MM.1S (cell line): ENCODE measurements around the gene LIPG.

ENCODE experiments used
- DNase-seq: peaks from one replicate; pipeline ENCODE4 v3.0.0-alpha.2; 2015
- H2AFZ ChIP-seq: fragments of 300-600 bp; sonication (generic); 2 replicates; pipeline ENCODE4 v1.6.0; 2016; ENCODE audit warnings: antibody characterized with exemption, low read length
- H3F3A ChIP-seq: fragments of 300-600 bp; sonication (generic); 2 replicates; pipeline ENCODE4 v1.6.1; 2016; ENCODE audit warnings: mild to moderate bottlenecking, antibody characterized with exemption, low read length, moderate library complexity, mixed read lengths; ENCODE audit not compliant: insufficient read depth
- H3K27ac ChIP-seq: fragments of 300-600 bp; sonication (generic); 2 replicates; pipeline ENCODE4 v1.5.1; 2016; ENCODE audit warnings: mild to moderate bottlenecking, low read length
- H3K27me3 ChIP-seq: fragments of 300-600 bp; sonication (generic); replicated peaks from 2 replicates; pipeline ENCODE4 v1.6.0; 2016; ENCODE audit warnings: low read length; ENCODE audit not compliant: insufficient read depth
- H3K36me3 ChIP-seq: fragments of 300-600 bp; sonication (generic); replicated peaks from 2 replicates; pipeline ENCODE4 v1.6.1; 2016; ENCODE audit warnings: mild to moderate bottlenecking, low read length, mixed read lengths; ENCODE audit not compliant: insufficient read depth
- H3K4me1 ChIP-seq: fragments of 300-600 bp; sonication (generic); 2 replicates; pipeline ENCODE4 v1.6.1; 2016; ENCODE audit warnings: low read length, mixed read lengths
- H3K4me2 ChIP-seq: fragments of 300-600 bp; sonication (generic); 2 replicates; pipeline ENCODE4 v1.6.0; 2016; ENCODE audit warnings: low read depth, low read length
- H3K4me3 ChIP-seq: fragments of 300-600 bp; sonication (generic); 2 replicates; pipeline ENCODE4 v1.5.1; 2016; ENCODE audit warnings: low read length, mixed read lengths
- H3K79me2 ChIP-seq: fragments of 300-600 bp; sonication (generic); 2 replicates; pipeline ENCODE4 v1.6.1; 2016; ENCODE audit warnings: mixed run types, low read length, mixed read lengths
- H3K9ac ChIP-seq: fragments of 300-600 bp; sonication (generic); 2 replicates; pipeline ENCODE4 v1.6.1; 2016; ENCODE audit warnings: low read length, mixed read lengths
- H3K9me2 ChIP-seq: fragments of 300-600 bp; sonication (generic); replicated peaks from 2 replicates; pipeline ENCODE4 v1.6.1; 2016; ENCODE audit warnings: mild to moderate bottlenecking, low read length, mixed read lengths; ENCODE audit not compliant: insufficient read depth
- H3K9me3 ChIP-seq: fragments of 300-600 bp; sonication (generic); replicated peaks from 2 replicates; pipeline ENCODE4 v1.6.1; 2016; ENCODE audit warnings: mild to moderate bottlenecking, low read length, mixed read lengths; ENCODE audit not compliant: insufficient read depth
- H4K20me1 ChIP-seq: fragments of 300-600 bp; sonication (generic); 2 replicates; pipeline ENCODE4 v1.6.1; 2016; ENCODE audit warnings: mild to moderate bottlenecking, low read length, moderate library complexity, mixed read lengths; ENCODE audit not compliant: insufficient read depth
- CTCF ChIP-seq: fragments of 300-600 bp; sonication (generic); IDR thresholded peaks from 2 replicates; pipeline ENCODE4 v1.5.1; 2016; ENCODE audit warnings: antibody characterized with exemption, low read length, mixed read lengths
- EZH2 ChIP-seq: fragments of 300-600 bp; sonication (generic); optimal IDR thresholded peaks from 2 replicates; pipeline ENCODE3; 2017; ENCODE audit warnings: low read depth, mild to moderate bottlenecking, antibody characterized with exemption, low read length, mixed read lengths
- EZH2phosphoT487 ChIP-seq: fragments of 300-600 bp; sonication (generic); IDR thresholded peaks from 2 replicates; pipeline ENCODE4 v1.6.1; 2018; ENCODE audit warnings: antibody characterized with exemption, low read length

Gene LIPG

GRCh38 chr18:49618742-49619681, 57.2 kb downstream of the LIPG start:
- DNase-seq, result no peak
- Histone ChIP-seq H3K4me3 (no peak overlapping the region), H3K27ac (no peak overlapping the region), H4K20me1 (no peaks in the 10 kb centered on the region), H3K27me3 (no peaks in the 10 kb centered on the region), H3K9ac (no peak overlapping the region), H3K9me3 (no peaks in the 10 kb centered on the region), H3F3A (no peaks in the 10 kb centered on the region), H3K4me2 (no peak overlapping the region), H3K9me2 (no peaks in the 10 kb centered on the region), H3K36me3 (no peaks in the 10 kb centered on the region), H2AFZ (no peak overlapping the region), H3K79me2 (no peaks in the 10 kb centered on the region), H3K4me1 (no peaks in the 10 kb centered on the region)
- TF ChIP-seq EZH2phosphoT487 (no peak), EZH2 (no peak), CTCF (no peak)

- Histone ChIP-seq H3K9me2 (no peaks in the 10 kb centered on the region), H2AFZ (no peak overlapping the region), H3K9me3 (no peaks in the 10 kb centered on the region), H3K4me2 (no peak overlapping the region), H3K4me1 (no peaks in the 10 kb centered on the region), H3K9ac (no peak overlapping the region), H3K27ac (no peak overlapping the region), H3K27me3 (no peaks in the 10 kb centered on the region), H4K20me1 (no peaks in the 10 kb centered on the region), H3K4me3 (no peak overlapping the region), H3K36me3 (no peaks in the 10 kb centered on the region), H3K79me2 (no peaks in the 10 kb centered on the region), H3F3A (no peaks in the 10 kb centered on the region)
- TF ChIP-seq CTCF, result no peak
- DNase-seq, result no peak
These were observed 57.9 kb downstream of the LIPG start for GRCh38 chr18:49619801-49620200.

GRCh38 chr18:49621301-49621700, 59.4 kb downstream of the LIPG start:
- no peaks in the 10 kb centered on the region for H3K36me3 ChIP-seq
- H3K9me2 ChIP-seq, result no peaks in the 10 kb centered on the region
- no peaks in the 10 kb centered on the region for H3K79me2 ChIP-seq
- no peaks in the 10 kb centered on the region for H4K20me1 ChIP-seq
- no peaks in the 10 kb centered on the region for H3F3A ChIP-seq
- H3K4me3 ChIP-seq, result no peak overlapping the region
- no peak overlapping the region for H3K4me2 ChIP-seq
- H2AFZ ChIP-seq, result no peak overlapping the region
- H3K9ac ChIP-seq, result no peak overlapping the region
- no peak for DNase-seq
- H3K27me3 ChIP-seq, result no peaks in the 10 kb centered on the region
- TF ChIP-seq CTCF, result no peak
- TF ChIP-seq EZH2, result no peak
- no peak for TF ChIP-seq EZH2phosphoT487
- H3K9me3 ChIP-seq, result no peaks in the 10 kb centered on the region
- no peak overlapping the region for H3K27ac ChIP-seq
- H3K4me1 ChIP-seq, result no peaks in the 10 kb centered on the region
